Parathyroid adenoma (tissue), 2 donors: ENCODE data around the gene NCOR1.
"Not testable (repeated sequence)": the region's sequence is repeated elsewhere in the genome, so short reads cannot be mapped to it uniquely, and the experiment has no call there.

Source experiments
- H2AFZ ChIP-seq: fragments of 300-600 bp; sonication (generic); one replicate; pipeline ENCODE4 v1.7.0; 2017; ENCODE audit warnings: antibody characterized with exemption, mild to moderate bottlenecking
- H3K27ac ChIP-seq: fragments of 300-600 bp; sonication (generic); one replicate; pipeline ENCODE4 v1.7.0; 2017
- H3K27me3 ChIP-seq: fragments of 300-600 bp; sonication (generic); one replicate; pipeline ENCODE4 v1.7.0; 2017; ENCODE audit warnings: low read length; ENCODE audit not compliant: control insufficient read depth, insufficient read depth
- H3K36me3 ChIP-seq: fragments of 300-600 bp; sonication (generic); one replicate; pipeline ENCODE4 v1.7.0; 2017; ENCODE audit warnings: low read length; ENCODE audit not compliant: control insufficient read depth, insufficient read depth
- H3K4me1 ChIP-seq: fragments of 300-600 bp; sonication (generic); one replicate; pipeline ENCODE4 v1.7.0; 2017; ENCODE audit warnings: control low read depth
- H3K4me2 ChIP-seq: fragments of 300-600 bp; sonication (generic); one replicate; pipeline ENCODE4 v1.7.0; 2017; ENCODE audit warnings: low read length
- H3K4me3 ChIP-seq: fragments of 300-600 bp; sonication (generic); one replicate; pipeline ENCODE4 v1.7.0; 2017; ENCODE audit warnings: low read depth, low read length
- H3K79me2 ChIP-seq: fragments of 300-600 bp; sonication (generic); one replicate; pipeline ENCODE4 v1.7.0; 2017; ENCODE audit warnings: control low read depth
- H3K9ac ChIP-seq: fragments of 300-600 bp; sonication (generic); one replicate; pipeline ENCODE4 v1.7.0; 2017; ENCODE audit warnings: mild to moderate bottlenecking
- H3K9me3 ChIP-seq: fragments of 300-600 bp; sonication (generic); one replicate; pipeline ENCODE4 v1.7.0; 2017; ENCODE audit warnings: low read length; ENCODE audit not compliant: control insufficient read depth
- TF ChIP-seq, protein P1 (sequence below): fragments of 300-600 bp; sonication (generic); IDR thresholded peaks from one replicate; pipeline ENCODE4 v1.7.0; 2017; ENCODE audit warnings: antibody characterized with exemption, mild to moderate bottlenecking
- donor health status: primary hyperparathyroidism.

The NCOR1 gene

DNA sequence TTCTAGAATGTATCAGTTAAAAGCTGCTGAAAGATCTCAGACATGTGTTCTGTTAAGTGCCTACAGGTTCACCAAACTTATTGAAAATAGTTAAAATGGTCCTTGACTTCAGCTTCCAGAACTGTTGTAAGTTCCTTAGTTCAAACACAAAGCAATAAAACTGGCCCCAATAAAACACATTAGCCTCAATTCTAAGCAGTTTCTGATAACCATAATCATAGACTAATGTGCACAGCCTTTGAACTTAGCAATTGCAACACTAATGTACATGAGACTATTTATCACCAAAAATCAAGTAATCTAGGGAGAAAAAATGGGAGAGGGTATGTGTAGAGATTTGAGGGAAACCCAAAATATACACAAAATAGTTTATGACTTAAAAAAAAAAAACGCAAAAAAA is 17.1 kb upstream of the NCOR1 start:
- H3K4me1 ChIP-seq, result no peaks in the 10 kb centered on the region
- TF ChIP-seq, protein P1, sequence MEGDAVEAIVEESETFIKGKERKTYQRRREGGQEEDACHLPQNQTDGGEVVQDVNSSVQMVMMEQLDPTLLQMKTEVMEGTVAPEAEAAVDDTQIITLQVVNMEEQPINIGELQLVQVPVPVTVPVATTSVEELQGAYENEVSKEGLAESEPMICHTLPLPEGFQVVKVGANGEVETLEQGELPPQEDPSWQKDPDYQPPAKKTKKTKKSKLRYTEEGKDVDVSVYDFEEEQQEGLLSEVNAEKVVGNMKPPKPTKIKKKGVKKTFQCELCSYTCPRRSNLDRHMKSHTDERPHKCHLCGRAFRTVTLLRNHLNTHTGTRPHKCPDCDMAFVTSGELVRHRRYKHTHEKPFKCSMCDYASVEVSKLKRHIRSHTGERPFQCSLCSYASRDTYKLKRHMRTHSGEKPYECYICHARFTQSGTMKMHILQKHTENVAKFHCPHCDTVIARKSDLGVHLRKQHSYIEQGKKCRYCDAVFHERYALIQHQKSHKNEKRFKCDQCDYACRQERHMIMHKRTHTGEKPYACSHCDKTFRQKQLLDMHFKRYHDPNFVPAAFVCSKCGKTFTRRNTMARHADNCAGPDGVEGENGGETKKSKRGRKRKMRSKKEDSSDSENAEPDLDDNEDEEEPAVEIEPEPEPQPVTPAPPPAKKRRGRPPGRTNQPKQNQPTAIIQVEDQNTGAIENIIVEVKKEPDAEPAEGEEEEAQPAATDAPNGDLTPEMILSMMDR, result no peak

DNA sequence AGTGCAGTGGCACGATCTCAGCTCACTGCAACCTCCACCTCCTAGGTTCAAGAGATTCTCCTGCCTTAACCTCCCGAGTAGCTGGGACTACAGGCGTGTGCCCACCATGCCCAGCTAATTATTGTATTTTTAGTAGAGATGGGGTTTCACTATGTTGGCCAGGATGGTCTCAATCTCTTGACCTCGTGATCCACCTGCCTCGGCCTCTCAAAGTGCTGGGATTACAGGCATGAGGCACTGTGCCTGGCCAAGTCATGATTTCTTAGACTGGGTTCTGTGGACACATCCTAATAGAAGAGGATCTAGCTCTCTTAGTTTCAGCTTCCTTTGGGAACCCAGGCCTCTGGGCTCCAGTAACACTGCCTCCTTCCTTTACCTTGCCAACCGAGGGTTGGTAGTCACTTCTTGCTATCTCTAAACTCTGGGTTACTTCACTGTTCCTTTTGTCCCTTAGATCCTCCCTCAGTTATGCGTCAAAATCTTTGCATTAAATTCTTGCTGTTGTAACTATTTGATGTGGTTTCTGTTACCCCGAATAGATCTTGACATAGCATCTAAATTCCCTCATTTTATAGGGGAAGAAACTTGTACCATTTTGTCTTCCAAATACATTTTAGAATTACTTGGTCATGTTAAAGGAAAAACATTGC is 14.7 kb upstream of the NCOR1 start:
- not testable (repeated sequence) for H3K27me3 ChIP-seq, H3K9ac ChIP-seq, H3K4me2 ChIP-seq, H3K4me1 ChIP-seq, H2AFZ ChIP-seq, H3K27ac ChIP-seq, H3K36me3 ChIP-seq, H3K4me3 ChIP-seq, H3K9me3 ChIP-seq
- peaks cover 19% of the 10 kb centered on the region for H3K79me2 ChIP-seq

More for the DNA sequence above, 17.1 kb upstream of the NCOR1 start:
- H3K36me3 ChIP-seq, result no peaks in the 10 kb centered on the region
- H2AFZ ChIP-seq, result no peak overlapping the region
- H3K9me3 ChIP-seq, result no peaks in the 10 kb centered on the region
- H3K4me2 ChIP-seq, result no peak overlapping the region
- H3K79me2 ChIP-seq, result peaks cover 12% of the 10 kb centered on the region
- H3K4me3 ChIP-seq, result no peak overlapping the region
- no peaks in the 10 kb centered on the region for H3K27me3 ChIP-seq
- H3K27ac ChIP-seq, result no peak overlapping the region
- H3K9ac ChIP-seq, result no peak overlapping the region

DNA sequence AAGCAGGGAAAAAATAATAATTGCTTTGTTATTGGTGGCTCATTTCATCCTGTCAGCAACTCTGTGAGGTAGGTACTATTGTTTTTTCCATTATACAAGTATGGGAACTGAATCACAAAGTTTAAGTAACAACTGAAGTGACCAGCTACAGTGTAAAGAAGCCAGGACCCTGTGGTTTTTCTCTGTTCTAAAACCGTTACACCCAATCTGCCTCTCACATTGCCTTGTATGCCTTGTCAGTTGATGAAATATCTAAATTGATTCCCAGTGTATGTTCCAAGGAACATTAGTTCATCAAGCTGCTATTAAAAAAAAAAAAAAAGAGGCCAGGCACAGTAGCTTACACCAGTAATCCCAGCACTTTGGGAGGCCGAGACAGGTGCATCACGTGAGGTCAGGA is 7.1 kb upstream of the NCOR1 start:
- H3K27me3 ChIP-seq, result no peaks in the 10 kb centered on the region
- H3K36me3 ChIP-seq, result no peaks in the 10 kb centered on the region
- no peaks in the 10 kb centered on the region for H3K4me1 ChIP-seq
- no peak overlapping the region for H3K4me2 ChIP-seq
- TF ChIP-seq, protein P1, result no peak
- H3K9me3 ChIP-seq, result no peaks in the 10 kb centered on the region
- no peak overlapping the region for H3K4me3 ChIP-seq
- no peak overlapping the region for H3K27ac ChIP-seq
- no peak overlapping the region for H3K9ac ChIP-seq
- H3K79me2 ChIP-seq, result peaks cover 24% of the 10 kb centered on the region
- no peak overlapping the region for H2AFZ ChIP-seq

DNA sequence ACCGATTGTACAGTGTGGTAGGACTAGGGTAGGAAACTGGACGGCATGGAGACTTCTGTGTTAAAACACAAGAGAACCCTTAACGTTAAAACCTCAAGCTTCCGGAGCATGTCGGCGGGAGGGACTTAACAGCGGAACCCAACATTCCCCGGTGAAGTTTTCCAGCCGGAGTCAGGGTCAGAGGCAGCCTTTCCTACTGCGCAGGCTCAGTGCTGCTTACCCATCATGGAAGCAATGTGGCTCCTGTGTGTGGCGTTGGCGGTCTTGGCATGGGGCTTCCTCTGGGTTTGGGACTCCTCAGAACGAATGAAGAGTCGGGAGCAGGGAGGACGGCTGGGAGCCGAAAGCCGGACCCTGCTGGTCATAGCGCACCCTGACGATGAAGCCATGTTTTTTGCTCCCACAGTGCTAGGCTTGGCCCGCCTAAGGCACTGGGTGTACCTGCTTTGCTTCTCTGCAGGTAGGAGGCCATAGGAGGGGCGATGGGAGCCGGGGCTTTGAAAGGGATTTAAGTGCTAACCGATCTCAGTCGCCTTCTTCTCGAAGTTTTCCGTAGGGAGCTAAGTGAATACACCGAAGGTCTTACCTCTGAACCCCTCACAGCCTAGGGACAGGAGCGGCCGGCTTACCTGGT is 1.8 kb upstream of the NCOR1 start, which contains the start of gene PIGL:
TSS of gene PIGL (plus strand) at position 209 of the 634 bp plus-strand sequence. CDS start at position 226, 17 bp downstream.
- H2AFZ ChIP-seq, result peak within 1 kb of the TSS; percentile 90
- H3K36me3 ChIP-seq, result no peaks in the 10 kb centered on the region
- peak within 1 kb of the TSS; percentile 85 for H3K27ac ChIP-seq
- no peaks in the 10 kb centered on the region for H3K27me3 ChIP-seq
- peak within 1 kb of the TSS; percentile 90 for H3K4me3 ChIP-seq
- H3K9ac ChIP-seq, result peak within 1 kb of the TSS; percentile 47
- H3K4me1 ChIP-seq, result no peaks in the 10 kb centered on the region
- peaks cover 32% of the 10 kb centered on the region for H3K79me2 ChIP-seq
- TF ChIP-seq, protein P1, result no peak
- H3K9me3 ChIP-seq, result no peaks in the 10 kb centered on the region
- peak within 1 kb of the TSS; percentile 98 for H3K4me2 ChIP-seq

DNA sequence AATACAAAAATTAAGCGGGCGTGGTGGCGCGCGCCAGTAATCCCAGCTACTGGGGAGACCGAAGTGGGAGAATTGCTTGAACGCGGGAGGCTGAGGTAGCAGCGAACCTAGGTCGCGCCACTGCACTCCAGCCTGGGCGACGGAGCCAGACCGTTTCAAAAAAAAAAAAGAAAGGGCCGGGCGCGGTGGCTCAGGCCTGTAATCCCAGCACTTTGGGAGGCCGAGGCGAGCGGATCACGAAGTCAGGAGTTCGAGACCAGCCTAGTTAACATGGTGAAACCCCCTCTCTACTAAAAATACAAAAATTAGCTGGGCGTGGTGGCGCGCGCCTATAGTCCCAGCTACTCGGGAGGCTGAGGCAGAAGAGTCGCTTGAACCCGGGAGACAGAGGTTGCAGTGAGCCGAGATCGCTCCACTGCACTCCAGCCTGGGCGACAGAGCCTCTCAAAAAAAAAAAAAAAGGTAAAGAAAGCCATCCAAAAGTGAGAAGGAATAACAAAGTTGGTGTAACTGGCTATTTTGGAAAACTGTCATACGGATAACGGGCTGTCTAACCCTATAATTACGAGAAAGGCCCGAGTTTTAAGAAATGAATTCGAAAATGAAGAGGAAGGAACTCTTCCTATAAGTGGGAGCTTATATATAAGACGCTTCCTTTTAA is 1.1 kb upstream of the NCOR1 start:
- Histone ChIP-seq H2AFZ (peak overlapping the region; percentile 90), H3K4me2 (peak overlapping the region; percentile 98), H3K4me3 (peak overlapping the region; percentile 90), H3K79me2 (peaks cover 37% of the 10 kb centered on the region), H3K27ac (peak overlapping the region; percentile 85)
- H3K36me3 ChIP-seq, H3K27me3 ChIP-seq, H3K4me1 ChIP-seq, H3K9ac ChIP-seq, H3K9me3 ChIP-seq: not testable (repeated sequence)
